Mesenteric fat pad (tissue), 1 donor: ENCODE results near the gene ATG14. TPM values are rescaled to one million over a fixed set of nuclear protein-coding genes. Genes with fewer than 3 reads are reported as not detected.
"Not testable (repeated sequence)": the region's sequence is repeated elsewhere in the genome, so short reads cannot be mapped to it uniquely, and the experiment has no call there.

Experiments
- DNase-seq: peaks from one replicate; pipeline ENCODE4 v3.0.0-alpha.2; 2020; ENCODE audit warnings: low spot score
- total RNA-seq: library from RNA; stranded (reverse); fragmentation: NEBNext Ultra II Directional; extraction: Animal tissue kit (Norgen Biotek cat#: 25700); gene quantifications from one replicate; pipeline ENCODE4 v1.2.1, GENCODE V29; 2021
- donor health status: DM: yes; HTN: yes; CAD: no.

The ATG14 gene
- total RNA-seq, 1 donor from 2014 or later, result 8.1 TPM

GRCh38 chr14:55433880-55434804, 22.5 kb upstream of the ATG14 start:
- DNase-seq, result no peak

DNA sequence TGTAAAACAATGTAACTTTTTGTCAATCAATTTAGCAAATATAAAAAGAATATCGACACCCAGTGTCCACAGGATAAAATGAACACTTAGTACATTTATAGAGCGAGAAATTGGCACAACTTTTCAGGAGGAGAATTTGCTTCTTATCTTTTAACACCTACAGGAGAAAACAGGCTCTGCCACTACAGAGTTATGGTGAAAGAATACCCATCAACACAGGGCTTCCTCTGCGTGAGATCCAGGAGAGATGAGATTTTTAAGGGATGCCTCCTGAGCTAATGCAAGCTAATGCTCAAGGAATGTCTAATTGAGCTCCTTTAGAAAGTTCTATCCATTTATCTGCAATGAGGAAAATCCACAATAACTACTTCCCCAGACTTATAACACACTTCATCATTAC, 21.0 kb upstream of the ATG14 start:
- no peak for DNase-seq

DNA sequence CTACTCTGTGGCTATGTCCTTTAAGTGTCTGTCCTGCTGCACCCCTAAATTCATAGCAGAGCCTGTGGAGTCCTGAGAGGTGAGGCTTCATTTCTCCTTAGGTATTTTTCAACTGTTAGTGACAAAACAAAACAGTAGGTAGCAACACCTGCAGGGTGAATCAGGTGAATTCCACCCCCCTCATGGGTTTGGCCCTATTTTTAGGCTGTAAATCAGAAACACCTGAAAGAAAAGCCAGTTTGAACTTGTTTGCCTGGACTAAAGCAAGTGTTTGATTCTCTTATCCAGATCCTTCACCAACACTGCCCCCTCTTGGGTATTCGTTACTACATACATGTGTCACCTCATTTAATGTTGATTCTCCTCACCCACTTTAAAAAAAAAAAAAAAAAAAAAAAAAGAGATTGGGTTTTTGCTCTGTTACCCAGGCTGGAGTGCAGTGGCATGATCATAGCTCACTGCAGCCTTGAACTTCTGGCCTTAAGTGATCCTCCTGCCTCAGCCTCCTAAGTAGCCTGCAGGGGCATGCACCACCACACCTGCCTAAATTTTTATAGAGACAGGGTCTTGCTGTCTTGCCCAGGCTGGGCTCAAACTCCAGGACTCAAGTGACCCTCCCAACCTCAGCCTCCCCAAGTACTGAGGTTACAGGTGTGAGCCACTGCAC, 18.5 kb upstream of the ATG14 start:
- DNase-seq, result no peak

GRCh38 chr14:55427439-55427838, 15.8 kb upstream of the ATG14 start:
- no peak for DNase-seq

DNA sequence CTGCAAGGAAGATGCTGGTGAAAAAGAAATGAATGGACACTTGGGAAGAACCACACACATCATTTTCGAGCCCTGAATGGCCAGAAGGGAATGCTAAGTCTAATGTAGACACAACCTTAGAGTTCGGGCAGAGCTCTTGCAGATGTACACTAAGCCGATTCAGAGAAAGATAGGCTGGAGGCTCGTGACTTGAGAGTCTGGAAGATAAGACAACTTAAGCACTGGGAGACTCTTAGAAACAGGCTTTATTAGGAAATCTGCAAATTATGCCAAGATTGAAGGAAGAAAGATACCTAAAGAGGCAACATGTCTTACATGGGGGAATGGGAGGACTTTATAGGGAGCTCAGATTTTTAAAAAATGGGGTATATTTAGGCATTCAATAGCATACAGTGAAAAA, 15.3 kb upstream of the ATG14 start:
- DNase-seq, result no peak

GRCh38 chr14:55425091-55425490, 13.5 kb upstream of the ATG14 start:
- no peak for DNase-seq

DNA sequence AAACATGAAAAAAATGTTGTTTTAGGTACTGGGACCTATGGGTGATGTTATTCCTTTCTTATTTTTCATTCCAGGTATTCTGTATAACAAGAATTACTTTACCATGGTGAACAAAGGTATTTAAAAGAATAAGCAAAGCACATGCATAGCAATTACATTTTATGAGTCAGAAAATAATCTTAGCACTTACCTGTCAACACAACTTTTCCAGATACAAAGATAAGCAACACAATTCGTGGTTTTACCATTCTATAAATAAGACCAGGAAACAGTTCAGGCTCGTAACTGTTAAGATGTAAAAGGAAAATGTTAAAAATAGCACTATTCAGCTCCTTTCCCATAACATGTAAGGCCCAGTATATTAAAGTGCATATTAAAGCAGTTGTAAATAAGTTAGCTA, 12.3 kb upstream of the ATG14 start:
- DNase-seq, result no peak

DNA sequence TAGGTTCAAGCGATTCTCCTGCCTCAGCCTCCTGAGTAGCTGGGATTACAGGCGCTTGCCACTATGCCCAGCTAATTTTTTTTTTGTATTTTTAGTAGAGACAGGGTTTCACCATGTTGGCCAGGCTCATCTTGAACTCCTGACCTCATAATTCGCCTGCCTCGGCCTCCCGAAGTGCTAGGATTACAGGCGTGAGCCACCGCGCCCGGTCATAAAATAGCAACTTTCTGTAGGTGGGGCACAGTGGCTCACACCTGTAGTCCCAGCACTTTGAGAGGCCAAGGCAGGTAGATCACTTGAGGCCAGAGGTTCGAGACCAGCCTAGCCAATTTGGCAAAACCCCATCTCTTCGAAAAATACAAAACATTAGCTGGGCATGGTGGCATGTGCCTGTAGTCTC, 10.7 kb upstream of the ATG14 start:
- not testable (repeated sequence) for DNase-seq

GRCh38 chr14:55419663-55420062, 8.0 kb upstream of the ATG14 start:
- DNase-seq, result no peak

GRCh38 chr14:55418411-55418810, 6.8 kb upstream of the ATG14 start:
- no peak for DNase-seq

DNA sequence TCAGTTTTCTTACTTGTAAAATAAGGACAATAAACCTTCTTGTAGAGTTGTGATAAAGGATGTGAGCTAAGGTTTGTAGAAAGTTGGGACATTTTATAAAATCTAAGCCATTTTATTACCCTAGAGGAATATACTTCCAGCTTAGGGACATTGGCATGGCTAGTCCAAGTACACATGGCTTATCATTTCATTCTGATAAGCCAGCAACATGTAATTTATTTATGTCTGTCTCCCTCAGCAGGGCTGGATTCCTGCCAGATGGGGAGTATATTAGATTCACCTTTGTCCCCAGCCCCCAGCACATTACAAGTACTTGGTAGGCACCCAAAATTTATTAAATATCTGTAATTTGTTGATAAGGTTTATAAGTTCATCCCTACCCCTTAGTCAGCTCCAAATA, 6.3 kb upstream of the ATG14 start:
- DNase-seq, result no peak

- DNase-seq, result no peak
These were observed 5.2 kb upstream of the ATG14 start for GRCh38 chr14:55416866-55417265.

DNA sequence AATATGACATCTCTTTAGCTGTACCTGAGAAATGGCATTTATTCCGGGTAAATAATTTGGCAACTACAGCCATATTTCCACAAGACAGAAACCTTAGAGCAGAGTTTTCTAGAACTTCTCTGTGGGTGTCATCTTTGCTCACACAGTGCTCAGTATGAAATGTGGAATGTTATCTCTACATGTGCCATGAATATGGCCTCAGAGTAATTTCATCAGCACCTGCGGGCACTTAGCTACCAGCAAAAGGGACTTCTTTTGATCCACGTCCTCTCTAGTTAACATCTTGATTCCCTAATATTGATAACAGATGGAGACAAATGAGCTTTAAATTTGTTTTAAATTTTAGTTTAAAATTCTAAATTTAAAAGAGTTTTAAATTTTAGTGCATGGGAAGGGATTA, 2.9 kb upstream of the ATG14 start:
- no peak for DNase-seq

DNA sequence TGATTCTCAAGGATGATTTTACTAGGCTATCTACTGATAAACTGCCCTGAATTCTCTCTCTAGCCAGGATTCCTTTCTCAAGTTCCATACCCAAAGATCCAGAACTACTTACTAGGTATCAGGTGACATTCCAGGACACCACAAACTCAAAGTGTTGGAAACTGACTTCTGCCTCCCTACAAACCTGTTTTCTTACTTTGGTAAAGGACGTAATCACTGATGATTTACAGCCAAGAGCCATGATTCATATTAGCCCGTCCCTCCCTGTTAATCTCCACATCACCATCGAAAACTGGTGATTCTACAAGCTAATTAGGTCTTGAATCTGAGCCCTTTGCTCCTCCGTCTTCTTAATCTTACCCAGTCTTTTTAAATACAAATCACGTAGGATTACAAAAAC, 1.0 kb upstream of the ATG14 start:
- DNase-seq, result no peak

- no peak for DNase-seq
These were observed 754 bp downstream of the ATG14 start for GRCh38 chr14:55410876-55411275.

DNA sequence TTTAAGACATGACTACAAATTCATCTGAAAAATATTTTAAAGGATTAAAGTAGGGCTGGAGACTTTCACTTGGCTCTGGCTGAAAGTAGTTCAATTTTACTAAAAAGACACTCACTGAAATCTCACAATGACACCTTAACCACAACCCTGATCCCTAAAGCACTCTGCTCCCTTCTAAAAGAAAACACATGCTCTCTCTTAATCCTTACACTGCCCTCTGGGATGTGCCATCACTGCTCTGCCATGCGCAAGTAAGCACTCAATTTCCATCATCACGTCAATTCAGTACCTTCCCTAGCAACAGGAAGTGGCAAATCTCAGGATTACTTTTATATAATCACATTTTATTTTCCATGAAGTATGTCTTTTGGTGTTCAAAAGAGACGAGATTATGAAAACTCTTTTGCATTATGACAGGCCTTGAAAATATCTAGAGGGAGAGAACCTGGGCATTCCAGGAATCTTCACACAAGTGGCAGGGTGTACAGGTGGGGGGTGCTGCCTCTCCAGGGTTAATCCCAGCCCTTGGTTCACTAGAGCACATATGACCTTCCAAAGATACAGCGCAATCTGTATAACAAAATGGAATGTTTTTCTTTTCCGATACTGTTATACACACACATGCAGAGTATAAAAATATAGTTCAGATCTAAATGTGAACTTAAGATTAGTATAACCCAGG, 7.3 kb downstream of the ATG14 start:
- no peak for DNase-seq

DNA sequence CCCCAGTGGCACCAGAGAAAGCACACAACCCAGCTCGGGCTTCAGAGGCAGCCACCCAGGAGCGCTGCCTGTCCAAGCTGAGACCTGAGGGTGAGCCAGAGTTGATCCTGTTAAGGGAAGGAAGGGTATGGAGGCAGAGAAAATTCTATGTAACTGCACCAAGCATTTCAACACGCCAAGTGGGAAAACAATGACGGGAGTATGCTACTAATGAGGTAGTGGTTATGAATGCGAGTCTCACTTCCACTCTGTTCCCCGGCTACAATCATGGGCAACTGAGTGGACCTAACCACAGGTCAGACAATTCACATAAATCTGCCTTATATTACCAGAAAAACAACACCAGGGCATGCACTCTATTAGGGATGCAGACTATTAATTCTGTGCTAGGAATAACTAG, 9.9 kb downstream of the ATG14 start:
- no peak for DNase-seq

DNA sequence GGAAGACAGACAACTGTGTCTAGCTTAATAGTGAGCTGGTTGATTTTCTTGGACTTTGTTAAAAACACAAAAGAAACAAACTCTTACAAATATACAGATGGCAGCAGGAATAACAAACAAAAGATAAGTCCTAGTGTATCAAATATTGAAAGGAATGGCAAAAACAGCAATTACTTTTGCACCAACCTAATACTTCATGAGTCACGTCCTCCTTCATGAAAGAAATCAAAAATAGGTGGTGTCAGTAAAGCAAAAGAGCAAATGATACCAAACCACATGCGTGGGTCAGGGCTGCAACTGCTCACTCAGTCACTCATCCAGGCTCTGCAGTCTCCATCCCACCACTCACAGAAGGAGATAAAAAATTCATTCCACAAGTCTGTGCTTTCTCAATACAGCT, 11.8 kb downstream of the ATG14 start:
- no peak for DNase-seq

DNA sequence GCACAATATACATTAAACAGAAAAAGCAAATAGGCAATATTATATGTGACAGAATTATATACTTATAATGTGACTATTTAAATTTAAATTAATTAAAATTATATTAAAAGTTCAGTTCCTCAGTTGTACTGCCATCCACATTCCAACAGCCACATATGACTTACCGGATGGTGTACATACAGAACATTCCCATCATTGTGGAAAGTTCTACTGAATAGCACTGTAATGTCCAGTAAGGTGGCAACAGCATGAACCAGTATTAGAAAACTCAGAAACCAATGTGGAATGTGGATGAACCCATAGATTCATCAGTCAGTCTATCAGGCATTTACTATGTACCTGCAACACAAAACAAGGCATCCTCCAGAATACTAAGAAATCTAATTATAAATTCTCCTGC, 12.4 kb downstream of the ATG14 start:
- DNase-seq, result no peak

DNA sequence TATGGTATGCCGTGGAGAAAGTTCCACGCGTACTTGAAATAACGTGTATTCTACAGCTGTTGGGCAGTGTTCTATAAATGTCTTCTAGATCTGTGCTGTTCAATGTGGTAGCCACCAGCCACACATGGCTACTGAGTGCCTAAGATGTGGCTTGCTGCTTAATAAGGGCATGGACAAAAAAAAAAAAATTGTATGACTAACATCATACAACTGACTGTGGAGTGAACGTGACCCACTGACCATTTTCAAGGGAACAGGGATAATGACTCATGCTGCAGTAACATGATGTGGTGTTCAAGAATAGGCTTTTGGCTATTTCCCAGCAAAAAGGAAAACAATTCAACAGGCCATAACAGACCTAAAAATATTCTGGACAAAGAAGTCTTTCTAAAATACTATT, 13.0 kb downstream of the ATG14 start:
- no peak for DNase-seq

GRCh38 chr14:55389330-55389729, 22.3 kb downstream of the ATG14 start:
- no peak for DNase-seq

DNA sequence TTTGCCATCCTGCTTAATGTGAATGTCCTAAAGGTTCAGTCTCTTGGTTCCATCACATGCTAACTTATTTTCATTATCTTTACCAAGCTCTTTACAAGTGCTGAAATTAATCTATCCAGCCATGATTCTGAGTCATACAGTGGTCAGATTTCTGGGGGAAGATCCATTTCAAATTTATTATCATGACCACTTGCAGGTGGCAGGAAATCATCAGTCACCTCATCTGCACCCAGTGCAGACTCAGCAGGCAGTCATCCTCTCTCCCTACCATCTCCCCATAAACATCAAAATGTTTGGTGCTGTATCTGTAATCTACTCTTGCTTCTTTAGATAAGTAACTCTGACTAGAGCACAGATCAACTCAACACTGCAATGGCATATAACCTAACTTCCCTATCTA, 23.5 kb downstream of the ATG14 start:
- DNase-seq, result no peak
